ENCODE results near the gene ADGRB3.

DNA sequence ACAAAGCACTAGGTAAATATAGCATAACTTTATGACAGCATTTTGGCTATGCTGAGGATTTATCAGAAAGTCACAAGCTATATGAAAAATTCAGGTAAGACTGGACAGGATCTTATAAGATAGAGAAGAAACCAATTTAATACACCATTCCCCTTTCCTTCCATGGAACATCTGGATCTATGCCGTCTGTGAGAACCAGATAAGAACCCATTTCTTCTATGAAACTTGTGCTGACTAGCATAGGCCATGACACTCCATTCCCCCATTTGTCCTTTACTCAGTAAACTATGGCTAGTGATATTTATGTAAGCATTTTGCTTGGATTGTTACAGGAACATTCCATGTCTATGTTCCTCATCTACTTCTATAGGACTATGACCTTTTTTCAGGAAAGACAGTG, 437.7 kb downstream of the ADGRB3 start:
- TF ChIP-seq POLR2A (IDR thresholded peaks at IDR 0.05; ENCODE audit: low read length) (no peak), GATA1 (IDR thresholded peaks at IDR 0.05; ENCODE audit: low read depth, low read length) (no peak)
